Measurements from ENCODE around the gene KCNQ4. TPM values are rescaled to one million over a fixed set of nuclear protein-coding genes. Genes with fewer than 3 reads are reported as not detected.
A peak's percentile ranks its signal among the peaks of the same experiment; 100 is the strongest.

Gene KCNQ4
- total RNA-seq, 1 experiment from 2014 or later: 0.06 TPM

- DNase-seq (ENCODE audit: low read depth): no peak
These were observed 55.7 kb downstream of the KCNQ4 start for GRCh38 chr1:40838980-40839942.

GRCh38 chr1:40839943-40840335 is 56.4 kb downstream of the KCNQ4 start:
- no peak for DNase-seq (ENCODE audit: low read depth)

GRCh38 chr1:40840526-40841323 is 57.1 kb downstream of the KCNQ4 start:
- no peak for DNase-seq (ENCODE audit: low read depth)

- no peak for DNase-seq (ENCODE audit: low read depth)
These were observed 58.0 kb downstream of the KCNQ4 start for GRCh38 chr1:40841602-40842001.

- DNase-seq (ENCODE audit: low read depth): no peak
These were observed 58.6 kb downstream of the KCNQ4 start for GRCh38 chr1:40842207-40842606.

GRCh38 chr1:40842691-40843090 is 59.1 kb downstream of the KCNQ4 start:
- no peak for DNase-seq (ENCODE audit: low read depth)

GRCh38 chr1:40844079-40844478 is 60.5 kb downstream of the KCNQ4 start:
- no peak for DNase-seq (ENCODE audit: low read depth)

GRCh38 chr1:40844887-40845878 is 61.6 kb downstream of the KCNQ4 start:
- no peak for DNase-seq (ENCODE audit: low read depth)

GRCh38 chr1:40845895-40846294 is 62.3 kb downstream of the KCNQ4 start:
- DNase-seq (ENCODE audit: low read depth): no peak

GRCh38 chr1:40847023-40847745 is 63.6 kb downstream of the KCNQ4 start:
- peak; percentile 55 for DNase-seq (ENCODE audit: low read depth)

- peak; percentile 70 for DNase-seq (ENCODE audit: low read depth)
These were observed 65.1 kb downstream of the KCNQ4 start for GRCh38 chr1:40848530-40849189.

GRCh38 chr1:40849801-40850592 is 66.4 kb downstream of the KCNQ4 start:
- DNase-seq (ENCODE audit: low read depth): peak; percentile 65

- DNase-seq (ENCODE audit: low read depth): no peak
These were observed 68.1 kb downstream of the KCNQ4 start for GRCh38 chr1:40851643-40852042.

- no peak for DNase-seq (ENCODE audit: low read depth)
These were observed 69.7 kb downstream of the KCNQ4 start for GRCh38 chr1:40853113-40853884.

GRCh38 chr1:40853885-40854170 is 70.2 kb downstream of the KCNQ4 start:
- no peak for DNase-seq (ENCODE audit: low read depth)

- no peak for DNase-seq (ENCODE audit: low read depth)
These were observed 71.9 kb downstream of the KCNQ4 start for GRCh38 chr1:40855513-40855912.

GRCh38 chr1:40856116-40856515 is 72.5 kb downstream of the KCNQ4 start:
- no peak for DNase-seq (ENCODE audit: low read depth)

GRCh38 chr1:40856656-40857302 is 73.2 kb downstream of the KCNQ4 start:
- no peak for DNase-seq (ENCODE audit: low read depth)
